Panc1 (cell line): Measurements from ENCODE around the gene PIPOX.

Experiments used
- CTCF ChIP-seq: fragments of 450-650 bp; IDR thresholded peaks from 2 replicates; pipeline ENCODE4 v1.5.1; 2017; ENCODE audit warnings: mild to moderate bottlenecking
- POLR2AphosphoS5 ChIP-seq: IDR thresholded peaks from 2 replicates; pipeline ENCODE4 v1.6.1; 2012; ENCODE audit warnings: mild to moderate bottlenecking, low read depth, low read length, moderate library complexity
- REST ChIP-seq, 2 experiments: IDR thresholded peaks; 2 replicates each; pipeline ENCODE4 v1.6.1; 2011 to 2012; ENCODE audit warnings: low read depth in 2 of 2, control low read depth in 1 of 2, low read length in 1 of 2, mild to moderate bottlenecking in 1 of 2, moderate library complexity in 1 of 2; ENCODE audit not compliant: insufficient read depth in 1 of 2
- SIN3A ChIP-seq: IDR thresholded peaks from 2 replicates; pipeline ENCODE4 v1.6.1; 2012; ENCODE audit warnings: low read depth, mild to moderate bottlenecking, low read length, moderate library complexity, borderline replicate concordance; ENCODE audit not compliant: insufficient read depth

DNA sequence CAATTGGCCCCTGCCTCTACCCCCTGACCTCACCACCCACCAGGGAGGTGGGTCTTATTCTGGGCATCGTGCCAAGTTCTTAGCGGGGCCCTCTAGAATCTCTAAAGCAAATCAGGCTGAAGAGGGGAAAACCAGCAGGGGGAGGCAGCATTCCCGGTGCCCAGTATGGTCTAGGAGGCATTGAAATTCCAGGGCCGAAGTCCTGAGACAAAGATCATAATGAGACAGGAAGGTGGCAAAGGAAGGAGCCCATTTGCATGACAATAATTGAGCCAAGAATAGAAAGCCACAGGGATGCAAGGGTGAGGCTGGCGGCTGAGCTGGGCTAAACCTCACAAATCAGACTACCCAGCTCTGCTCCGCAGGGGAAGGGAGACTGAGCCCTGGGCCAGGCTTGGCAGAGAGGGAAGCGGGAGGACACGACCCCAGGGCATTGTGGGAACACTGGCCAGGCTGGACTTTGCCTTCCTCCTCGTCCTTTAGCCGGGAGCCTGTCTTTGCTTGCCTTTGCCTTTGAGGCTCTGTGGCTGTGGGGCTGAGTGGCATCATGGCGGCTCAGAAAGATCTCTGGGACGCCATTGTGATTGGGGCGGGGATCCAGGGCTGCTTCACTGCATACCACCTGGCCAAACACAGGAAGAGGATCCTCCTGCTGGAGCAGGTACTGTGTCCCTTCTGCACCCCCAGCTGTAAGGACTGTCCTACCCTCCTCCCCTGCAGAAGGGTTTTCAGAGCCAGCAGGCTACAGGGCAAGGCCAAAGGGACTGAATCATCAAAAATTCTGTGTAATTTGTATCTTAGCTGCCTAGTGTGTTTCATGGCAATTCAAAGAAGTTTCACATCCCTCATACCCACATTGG, at the start of gene PIPOX:
- no peak for TF ChIP-seq SIN3A
- TF ChIP-seq CTCF: no peak
- no peak for TF ChIP-seq POLR2AphosphoS5
- TF ChIP-seq REST (IDR thresholded peaks at IDR 0.05; ENCODE audit: insufficient read depth in 1 of 2, low read depth in 2 of 2, low read length in 1 of 2): no peak
